ENCODE data around the gene ZNF709.
A peak's percentile ranks its signal among the peaks of the same experiment; 100 is the strongest.
"Not testable (repeated sequence)": the region's sequence is repeated elsewhere in the genome, so short reads cannot be mapped to it uniquely, and the experiment has no call there.

Gene ZNF709

DNA sequence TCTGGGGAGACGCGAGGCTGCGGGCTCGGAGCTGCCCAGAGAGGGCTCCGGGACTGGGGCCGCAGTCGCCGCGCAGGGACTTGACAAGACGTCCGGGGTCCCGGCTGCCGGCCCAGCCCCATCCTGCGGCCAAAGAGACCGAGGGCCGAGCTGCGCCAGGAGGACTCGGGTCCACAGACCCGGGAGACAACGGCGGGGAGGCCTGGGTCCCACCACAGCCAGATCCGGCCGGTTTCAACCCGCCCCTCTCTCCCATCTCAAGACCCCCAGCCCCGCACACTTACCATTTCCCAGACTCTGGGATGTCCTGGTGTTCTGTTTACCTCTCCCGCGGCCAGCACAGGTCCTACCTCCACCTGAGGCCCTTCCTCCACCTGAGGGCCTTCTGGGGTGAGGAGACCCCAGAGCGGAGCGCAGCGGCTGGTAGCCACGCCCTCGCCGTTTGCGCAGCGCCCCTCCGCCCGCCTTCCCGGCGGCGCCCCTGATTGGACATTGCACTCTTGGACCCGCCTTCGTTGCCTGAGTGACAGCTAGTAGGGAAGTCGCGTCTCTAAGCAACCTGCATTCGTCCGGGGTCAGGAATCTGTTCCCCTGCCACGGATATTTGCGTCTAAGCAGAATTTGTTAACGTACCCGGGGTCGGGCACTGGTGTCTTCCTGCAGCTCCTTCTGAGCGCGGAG lies at the start of gene ZNF709:
TSS of gene ZNF709 (minus strand) at position 446 of the 681 bp plus-strand sequence. CDS start at position 287, 159 bp downstream.
- peak; percentile 97 for DNase-seq

DNA sequence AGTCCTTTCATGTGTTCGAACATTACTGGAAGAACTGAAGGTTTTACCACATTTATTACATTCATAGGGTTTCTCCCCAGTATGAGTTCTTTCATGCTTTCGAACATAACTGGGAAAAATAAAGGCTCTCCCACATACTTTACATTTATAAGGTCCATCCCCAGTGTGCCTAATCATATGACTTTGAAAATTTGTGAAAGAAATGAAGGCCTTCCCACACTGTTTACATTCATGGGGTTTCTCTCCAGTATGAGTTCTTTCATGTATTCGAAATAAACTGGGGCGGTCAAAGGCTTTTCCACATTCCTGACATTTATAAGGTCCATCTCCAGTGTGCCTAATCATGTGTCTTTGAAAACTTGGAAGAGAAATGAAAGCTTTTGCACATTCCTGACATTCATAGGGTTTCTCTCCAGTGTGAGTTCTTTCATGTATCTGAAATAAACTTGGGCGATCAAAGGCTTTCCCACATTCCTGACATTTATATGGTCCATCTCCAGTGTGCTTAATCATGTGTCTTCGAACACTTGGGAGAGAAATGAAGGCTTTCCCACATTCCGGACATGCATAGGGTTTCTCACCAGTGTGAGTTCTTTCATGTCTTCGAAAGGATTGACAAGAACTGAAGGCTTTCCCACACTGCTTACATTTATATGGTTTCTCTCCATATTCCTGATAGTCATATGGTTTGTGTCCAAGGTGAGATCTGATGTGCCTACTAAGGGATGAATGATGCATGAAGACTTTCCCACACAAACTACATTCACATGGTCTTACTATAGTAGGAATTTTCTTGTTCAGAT lies 42.6 kb upstream of the ZNF709 start:
- DNase-seq, result no peak

DNA sequence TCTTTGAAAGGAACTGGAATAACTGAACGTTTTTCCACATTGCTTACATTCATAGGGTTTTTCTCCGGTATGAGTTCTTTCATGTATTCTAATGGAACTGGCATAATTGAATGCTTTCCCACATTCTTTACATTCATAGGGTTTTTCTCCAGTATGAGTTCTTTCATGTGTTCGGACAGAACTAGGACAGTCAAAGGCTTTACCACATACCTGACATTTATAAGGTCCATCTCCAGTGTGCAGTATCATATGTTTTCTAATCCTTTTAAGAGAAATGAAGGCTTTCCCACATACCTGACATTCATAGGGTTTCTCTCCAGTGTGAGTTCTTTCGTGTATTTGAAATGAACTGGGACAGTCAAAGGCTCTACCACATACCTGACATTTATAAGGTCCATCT lies 41.9 kb upstream of the ZNF709 start:
- no peak for DNase-seq

DNA sequence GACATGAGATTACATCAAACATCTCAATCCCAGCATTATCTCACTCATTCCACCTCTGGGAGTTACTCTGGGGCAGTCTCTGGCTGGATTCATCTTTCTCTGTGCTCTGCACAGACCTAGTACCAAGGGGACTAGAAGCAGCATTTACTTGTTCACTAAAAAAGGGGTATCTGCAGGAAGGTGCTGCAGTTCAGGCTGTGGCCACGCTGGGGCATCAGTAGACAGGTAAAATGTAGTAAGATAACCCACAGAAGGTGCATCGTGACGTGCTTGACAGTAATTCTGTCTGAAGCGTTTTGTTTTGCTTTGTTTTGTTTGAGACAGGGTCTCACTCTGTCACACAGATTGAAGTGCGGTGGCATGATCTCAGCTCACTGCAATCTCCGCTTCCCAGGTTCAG lies 37.4 kb upstream of the ZNF709 start:
- DNase-seq, result peak; percentile 28

DNA sequence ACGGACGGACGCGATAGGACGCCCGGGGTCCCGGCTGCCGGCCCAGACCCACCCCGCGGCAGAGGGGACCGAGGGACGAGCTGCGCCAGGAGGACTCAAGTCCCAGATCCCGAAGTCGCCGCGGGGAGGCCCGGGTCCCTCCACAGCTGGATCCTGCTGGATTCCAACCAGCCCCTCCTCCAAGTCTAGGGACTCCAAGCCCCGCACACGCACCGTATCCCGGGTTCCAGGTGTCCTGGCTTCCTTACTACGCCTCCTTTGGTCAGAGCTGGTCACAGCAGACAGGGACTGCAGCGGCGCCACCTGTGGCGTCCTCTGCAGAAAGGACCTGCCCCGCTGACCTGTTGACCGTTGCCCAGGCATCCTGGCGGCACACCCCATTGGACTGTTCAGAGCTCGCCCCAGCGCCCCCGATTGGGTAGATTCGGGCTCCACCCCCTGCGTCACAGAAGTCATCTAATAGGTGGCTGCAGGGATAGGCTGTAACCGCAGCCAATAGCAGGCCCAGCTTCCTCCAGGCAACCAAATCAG lies 29.0 kb upstream of the ZNF709 start:
- no peak for DNase-seq

DNA sequence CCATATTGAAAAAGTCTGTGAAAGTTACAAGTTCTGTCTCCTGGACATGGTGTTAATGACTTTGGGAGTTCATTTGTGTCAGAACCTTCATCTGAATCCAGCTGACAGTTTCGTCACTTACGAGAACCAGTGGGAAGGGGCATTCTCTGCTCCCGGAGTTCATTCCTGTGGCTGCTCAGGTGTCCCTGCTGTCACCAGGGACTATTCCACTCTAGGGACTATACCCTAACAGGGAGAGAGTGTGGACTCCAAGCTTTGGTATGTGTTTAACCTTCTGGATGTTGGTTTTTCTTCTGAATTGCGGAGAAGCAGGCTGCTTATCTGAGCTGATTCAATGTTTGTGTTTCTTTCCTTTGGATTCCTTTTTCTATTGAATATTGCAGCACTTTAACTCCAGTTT lies 12.4 kb upstream of the ZNF709 start:
- DNase-seq, result no peak

DNA sequence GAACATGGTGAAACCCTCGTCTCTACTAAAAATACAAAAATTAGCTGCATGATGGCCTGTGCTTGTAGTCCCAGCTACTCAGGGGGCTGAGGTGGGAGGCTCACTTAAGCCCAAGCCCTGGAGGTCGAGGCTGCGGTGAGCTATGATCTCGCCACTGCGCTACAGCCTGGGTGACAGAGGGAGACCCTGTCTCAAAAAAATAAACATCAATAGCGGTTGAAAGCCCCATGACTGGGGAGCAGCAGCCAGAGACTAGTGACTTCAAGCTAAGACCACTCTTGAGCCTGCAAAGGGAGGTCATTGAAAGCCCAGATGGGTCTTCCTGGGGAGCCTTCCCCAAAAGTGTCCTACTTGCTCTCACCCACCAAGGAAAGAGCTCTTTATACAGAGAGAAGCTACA lies 11.9 kb upstream of the ZNF709 start:
- DNase-seq, result no peak

GRCh38 chr19:12495002-12495802 lies 10.6 kb upstream of the ZNF709 start:
- peak; percentile 99 for DNase-seq

- DNase-seq, result no peak
These were observed 9.7 kb upstream of the ZNF709 start for GRCh38 chr19:12494260-12494860.

GRCh38 chr19:12486265-12486783 lies 1.7 kb upstream of the ZNF709 start:
- DNase-seq, result not testable (repeated sequence)

- DNase-seq, result no peak
These were observed 955 bp upstream of the ZNF709 start for GRCh38 chr19:12485571-12485970.

DNA sequence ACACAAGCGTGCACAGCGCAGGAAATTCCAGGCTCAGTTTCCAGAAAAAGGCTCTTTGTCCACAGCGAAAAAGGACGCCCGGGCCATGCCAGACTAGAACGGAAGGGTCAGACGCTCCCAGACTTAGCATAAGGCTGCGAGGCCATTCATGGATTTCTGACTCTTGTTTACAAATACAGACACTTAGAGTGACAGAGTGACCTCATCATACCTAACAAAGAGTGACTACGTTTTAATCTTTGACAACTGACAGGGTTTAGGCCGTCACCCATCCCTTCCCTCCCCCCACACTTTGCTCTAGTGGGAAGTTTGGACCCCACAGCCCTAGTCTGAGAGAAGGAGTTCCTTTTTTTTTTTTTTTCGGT lies 418 bp upstream of the ZNF709 start:
- no peak for DNase-seq

DNA sequence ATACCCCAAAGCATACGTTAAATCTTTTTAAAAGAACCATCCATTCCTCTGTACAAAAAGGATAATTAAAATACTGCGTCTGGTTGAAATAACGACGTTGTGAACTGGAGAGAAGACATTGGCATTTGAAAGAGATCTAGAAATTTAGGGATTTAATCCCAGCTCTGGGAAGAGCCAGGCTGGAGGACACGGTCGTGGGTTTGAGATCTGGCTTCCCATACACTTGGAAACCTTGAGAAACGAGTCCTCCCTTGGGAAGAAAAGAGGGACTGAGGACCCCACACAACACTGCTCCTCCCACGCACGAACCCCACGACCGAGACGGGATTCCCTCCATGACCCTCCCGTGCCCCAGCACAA lies 625 bp downstream of the ZNF709 start:
- DNase-seq, result no peak

- DNase-seq, result no peak
These were observed 2.1 kb downstream of the ZNF709 start for GRCh38 chr19:12482509-12482886.

GRCh38 chr19:12481781-12482508 lies 2.7 kb downstream of the ZNF709 start:
- DNase-seq, result no peak

- DNase-seq, result peak; percentile 55
These were observed 6.2 kb downstream of the ZNF709 start for GRCh38 chr19:12478234-12478941.

DNA sequence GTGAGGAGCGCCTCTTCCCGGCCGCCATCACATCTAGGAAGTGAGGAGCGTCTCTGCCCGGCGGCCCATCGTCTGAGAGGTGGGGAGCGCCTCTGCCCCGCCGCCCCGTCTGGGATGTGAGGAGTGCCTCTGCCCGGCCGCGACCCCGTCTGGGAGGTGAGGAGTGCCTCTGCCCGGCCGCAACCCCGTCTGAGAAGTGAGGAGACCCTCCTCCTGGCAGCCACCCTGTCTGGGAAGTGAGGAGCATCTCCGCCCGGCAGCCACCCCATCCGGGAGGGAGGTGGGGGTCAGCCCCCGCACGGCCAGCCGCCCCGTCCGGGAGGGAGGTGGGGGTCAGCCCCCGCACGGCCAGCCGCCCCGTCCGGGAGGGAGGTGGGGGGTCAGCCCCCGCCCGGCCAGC lies 17.0 kb downstream of the ZNF709 start:
- DNase-seq, result not testable (repeated sequence)

DNA sequence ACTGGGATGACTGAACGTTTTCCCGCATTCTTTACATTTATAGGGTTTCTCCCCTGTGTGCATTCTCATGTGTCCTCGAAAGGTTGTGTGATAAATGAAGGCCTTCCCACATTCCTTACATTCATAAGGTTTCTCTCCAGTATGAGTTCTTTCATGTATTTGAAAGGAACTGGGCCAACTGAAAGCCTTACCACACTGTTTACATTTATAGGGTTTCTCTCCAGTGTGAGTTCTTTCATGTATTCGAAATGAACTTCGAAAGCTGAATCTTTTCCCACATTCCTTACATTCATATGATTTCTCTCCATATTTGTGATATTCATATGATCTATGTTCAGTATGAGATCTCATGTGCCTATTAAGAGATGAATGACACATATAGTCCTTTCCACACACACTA lies 19.4 kb downstream of the ZNF709 start:
- no peak for DNase-seq

DNA sequence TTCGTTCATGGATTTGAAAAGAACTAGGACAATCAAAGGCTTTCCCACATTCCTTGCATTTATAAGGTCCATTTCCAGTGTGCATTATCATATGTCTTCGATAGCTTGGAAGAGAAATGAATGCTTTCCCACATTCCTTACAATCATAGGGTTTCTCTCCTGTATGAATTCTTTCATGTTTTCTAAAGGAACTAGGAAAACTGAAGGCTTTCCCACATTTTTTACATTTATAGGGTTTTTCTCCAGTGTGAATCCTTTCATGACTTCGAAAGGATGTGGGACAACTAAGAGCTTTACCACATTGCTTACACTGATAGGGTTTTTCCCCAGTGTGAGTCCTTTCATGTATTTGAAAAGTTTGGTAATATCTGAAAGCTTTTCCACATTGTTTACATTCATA lies 19.8 kb downstream of the ZNF709 start:
- DNase-seq, result no peak

DNA sequence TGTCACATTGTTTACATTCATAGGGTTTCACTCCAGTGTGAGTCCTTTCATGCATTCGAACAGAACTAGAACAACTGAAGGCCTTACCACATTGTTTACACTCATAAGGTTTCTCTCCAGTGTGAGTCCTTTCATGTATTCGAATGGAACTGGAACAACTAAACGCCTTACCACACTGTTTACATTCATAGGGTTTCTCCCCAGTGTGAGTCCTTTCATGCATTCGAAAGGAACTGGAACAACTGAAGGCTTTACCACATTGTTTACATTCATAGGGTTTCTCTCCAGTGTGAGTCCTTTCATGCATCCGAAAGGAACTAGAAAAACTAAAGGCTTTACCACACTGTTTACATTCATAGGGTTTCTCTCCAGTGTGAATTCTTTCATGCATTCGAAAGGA lies 20.5 kb downstream of the ZNF709 start:
- DNase-seq, result not testable (repeated sequence)

GRCh38 chr19:12453495-12453894 lies 31.1 kb downstream of the ZNF709 start:
- no peak for DNase-seq
